GM12801 (cell line): ENCODE data around the gene L3MBTL4.

Experiments
- TF ChIP-seq, protein P1 (sequence below): IDR thresholded peaks from one replicate; pipeline ENCODE4 v1.5.1; 2011; ENCODE audit warnings: control low read depth; ENCODE audit not compliant: insufficient read length; ENCODE audit errors: extremely low read depth

Gene L3MBTL4

DNA sequence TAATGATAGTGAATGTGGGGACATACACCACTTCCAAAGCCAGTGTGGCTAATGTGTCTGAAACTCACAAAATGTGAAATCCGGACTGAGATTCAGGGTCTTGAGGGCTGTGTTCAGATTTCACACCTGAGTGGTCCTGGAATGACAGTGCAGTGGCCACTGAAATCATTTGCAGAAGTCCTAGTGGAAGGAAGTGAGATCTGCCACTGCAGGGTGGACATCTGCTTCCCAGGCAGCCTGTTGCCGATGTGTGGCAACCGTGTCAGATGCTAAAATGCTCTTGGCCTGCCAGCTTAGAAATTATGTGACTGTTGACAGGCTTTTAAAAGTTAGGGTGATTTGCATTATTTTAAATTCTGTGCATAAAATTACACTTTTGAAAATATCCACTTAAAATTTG is 441.6 kb downstream of the L3MBTL4 start:
- TF ChIP-seq, protein P1, sequence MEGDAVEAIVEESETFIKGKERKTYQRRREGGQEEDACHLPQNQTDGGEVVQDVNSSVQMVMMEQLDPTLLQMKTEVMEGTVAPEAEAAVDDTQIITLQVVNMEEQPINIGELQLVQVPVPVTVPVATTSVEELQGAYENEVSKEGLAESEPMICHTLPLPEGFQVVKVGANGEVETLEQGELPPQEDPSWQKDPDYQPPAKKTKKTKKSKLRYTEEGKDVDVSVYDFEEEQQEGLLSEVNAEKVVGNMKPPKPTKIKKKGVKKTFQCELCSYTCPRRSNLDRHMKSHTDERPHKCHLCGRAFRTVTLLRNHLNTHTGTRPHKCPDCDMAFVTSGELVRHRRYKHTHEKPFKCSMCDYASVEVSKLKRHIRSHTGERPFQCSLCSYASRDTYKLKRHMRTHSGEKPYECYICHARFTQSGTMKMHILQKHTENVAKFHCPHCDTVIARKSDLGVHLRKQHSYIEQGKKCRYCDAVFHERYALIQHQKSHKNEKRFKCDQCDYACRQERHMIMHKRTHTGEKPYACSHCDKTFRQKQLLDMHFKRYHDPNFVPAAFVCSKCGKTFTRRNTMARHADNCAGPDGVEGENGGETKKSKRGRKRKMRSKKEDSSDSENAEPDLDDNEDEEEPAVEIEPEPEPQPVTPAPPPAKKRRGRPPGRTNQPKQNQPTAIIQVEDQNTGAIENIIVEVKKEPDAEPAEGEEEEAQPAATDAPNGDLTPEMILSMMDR, result no peak

DNA sequence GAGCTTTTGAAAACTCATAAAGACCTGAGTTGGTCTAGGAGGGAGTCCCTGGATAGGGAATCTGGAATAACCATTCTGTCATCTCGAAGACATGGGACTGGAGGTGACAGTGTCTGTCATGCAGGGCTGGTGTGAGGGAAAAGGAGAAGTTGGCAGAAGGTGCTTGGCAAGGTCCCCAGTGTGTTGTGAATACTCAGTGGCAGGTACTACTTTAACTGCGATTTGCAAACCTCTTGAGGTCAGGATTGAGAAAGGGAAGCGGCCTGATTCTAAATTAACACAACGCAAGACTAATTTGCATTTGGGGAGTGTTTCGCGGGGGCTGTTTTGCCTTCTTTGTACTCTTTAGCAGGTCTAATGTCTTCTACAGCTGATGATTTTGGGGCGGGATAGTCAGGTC is 442.4 kb downstream of the L3MBTL4 start:
- TF ChIP-seq, protein P1, result no peak

DNA sequence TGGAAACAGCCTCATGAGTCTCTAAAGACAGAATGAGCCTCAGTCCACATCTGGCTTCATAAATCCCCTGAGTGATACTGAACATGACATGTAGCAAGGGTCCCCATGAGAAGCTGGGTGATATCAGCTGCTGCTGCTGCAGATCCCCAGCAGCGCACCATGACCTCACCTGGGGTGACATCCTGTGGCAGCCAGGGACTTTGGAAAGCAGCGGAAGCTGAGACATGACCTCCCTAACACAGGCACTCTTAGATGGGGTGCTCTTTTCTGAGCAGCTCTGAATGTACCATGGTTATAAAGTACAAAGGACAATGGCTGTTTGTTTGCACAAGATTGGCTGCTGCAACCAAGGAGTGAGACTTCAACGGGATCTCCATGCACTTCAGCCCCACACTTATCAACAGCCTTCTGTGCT is 444.7 kb downstream of the L3MBTL4 start:
- TF ChIP-seq, protein P1, result no peak

DNA sequence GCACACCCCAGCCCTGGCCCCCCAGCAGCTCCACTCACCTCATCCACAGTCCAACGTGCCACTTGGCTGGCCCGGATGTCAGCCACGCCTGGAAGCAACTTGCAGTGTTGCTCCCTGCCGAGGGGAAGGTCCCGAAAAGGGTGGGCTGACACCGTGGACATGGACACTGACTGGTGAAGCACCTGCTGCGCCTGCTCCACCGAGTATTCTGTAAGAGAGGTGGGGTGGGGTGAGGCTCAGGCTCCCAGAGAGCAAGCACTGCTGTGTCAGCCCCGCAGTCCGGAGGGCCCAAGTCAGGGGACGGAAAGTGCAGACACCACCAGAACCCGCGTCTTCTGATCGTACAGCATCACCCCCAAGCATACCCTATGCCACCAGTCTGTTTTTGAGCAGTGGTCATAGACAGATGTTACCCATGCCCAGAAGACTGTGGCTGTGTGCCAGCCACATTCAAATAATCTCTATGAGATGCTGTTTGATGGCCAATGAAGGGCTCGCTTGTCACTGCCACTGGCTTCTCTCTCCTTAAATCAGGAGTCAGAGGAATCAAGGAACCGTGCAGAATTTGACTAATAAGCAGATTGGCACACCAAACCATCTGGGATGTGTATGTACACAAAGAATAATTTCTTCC is 445.2 kb downstream of the L3MBTL4 start:
- TF ChIP-seq, protein P1, result no peak

DNA sequence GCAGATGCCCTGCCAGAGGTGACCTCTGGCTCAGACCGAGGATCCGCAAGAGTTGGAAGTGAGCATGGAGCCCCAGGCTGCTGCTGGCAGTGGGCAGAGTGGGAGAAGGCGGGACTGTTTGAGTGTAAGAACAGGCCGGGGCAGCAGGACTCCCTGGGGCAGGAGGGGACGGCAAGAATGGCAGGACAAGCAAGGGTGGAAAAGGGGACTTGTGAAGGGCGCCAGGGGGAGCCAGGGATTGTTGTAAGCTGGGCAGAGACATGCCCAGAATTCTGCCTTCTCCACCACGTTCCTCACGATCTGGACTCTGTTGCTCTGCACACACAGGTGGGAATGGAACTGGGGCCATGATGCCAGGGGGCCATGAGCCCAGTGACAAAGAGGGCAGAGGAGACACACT is 447.0 kb downstream of the L3MBTL4 start:
- TF ChIP-seq, protein P1, result no peak

DNA sequence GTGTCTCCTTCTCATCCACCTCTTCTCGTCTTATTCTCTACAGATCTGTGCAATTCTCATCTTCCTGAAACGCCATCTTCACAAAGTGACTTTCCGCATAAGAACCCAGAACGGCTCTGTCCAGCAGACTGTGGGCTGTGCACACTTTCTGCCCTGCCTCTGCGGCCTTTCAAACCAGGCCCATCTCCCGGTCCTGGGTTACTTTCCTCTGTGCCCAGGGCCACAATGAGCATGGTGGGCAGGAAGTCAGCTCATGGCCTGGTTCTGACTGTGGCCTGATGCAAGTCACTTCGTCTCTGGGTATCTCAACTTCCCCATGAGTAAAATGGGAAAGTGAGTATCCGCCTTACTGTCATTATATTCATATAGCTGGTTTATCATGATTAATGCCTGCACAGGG is 447.7 kb downstream of the L3MBTL4 start:
- TF ChIP-seq, protein P1, result no peak

DNA sequence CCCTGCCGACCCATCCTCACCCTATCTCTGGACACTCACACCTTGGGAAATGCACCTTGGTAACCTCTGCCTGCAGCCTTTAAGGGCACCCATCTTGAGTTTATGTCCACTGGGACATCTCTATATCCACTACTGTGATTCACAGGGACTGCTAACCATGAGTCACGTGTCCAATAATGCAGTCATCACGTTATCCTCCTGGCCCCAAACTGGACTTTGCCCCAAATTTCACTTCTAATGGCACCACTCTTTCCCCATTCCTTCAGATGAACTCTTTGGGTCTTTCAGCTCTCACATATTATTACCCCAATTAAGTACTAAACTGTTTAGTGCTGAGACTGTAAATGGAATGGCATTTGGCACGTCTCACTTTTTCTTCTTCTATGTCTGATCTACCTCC is 448.2 kb downstream of the L3MBTL4 start:
- TF ChIP-seq, protein P1, result no peak
